IMR-90 (cell line): ENCODE measurements around the gene ACAP2. TPM values are rescaled to one million over a fixed set of nuclear protein-coding genes. Genes with fewer than 3 reads are reported as not detected.
A peak's percentile ranks its signal among the peaks of the same experiment; 100 is the strongest.

Source experiments
- ATAC-seq: fragments of 200-7000 bp; cut with Tn5 transposase; 2 replicates; pipeline ENCODE4 v1.9.1; 2020; ENCODE audit warnings: low read depth, mild to moderate bottlenecking, moderate library complexity
- BruUV-seq: library from RNA; stranded (reverse); fragments of 400-500 nt; replicated peaks from 2 replicates; lab custom pipeline; 2021; lab: Mats Ljungman, UMichigan
- CTCF ChIA-PET: fragments of 300-600 bp; formaldehyde crosslinking; extraction: SDS; loops from one replicate; lab custom pipeline; 2021; ENCODE audit warnings: antibody characterized with exemption; lab: Yijun Ruan, JAX
- POLR2A ChIA-PET: fragments of 300-600 bp; sonication (Branson Sonifier 250); formaldehyde crosslinking; loops from one replicate; lab custom pipeline; 2022; ENCODE audit warnings: antibody characterized with exemption; ENCODE audit not compliant: unreplicated experiment; lab: Charles Lee
- DNase-seq: peaks from one replicate; pipeline ENCODE4 v3.0.0; 2013
- H2AFZ ChIP-seq: replicated peaks from 2 replicates; pipeline ENCODE3; 2013; ENCODE audit warnings: low read length, mild to moderate bottlenecking; ENCODE audit not compliant: poor library complexity
- H2AK5ac ChIP-seq: 2 replicates; pipeline ENCODE4 v1.6.1; 2013; ENCODE audit warnings: low read depth, low read length, inconsistent platforms
- H2AK9ac ChIP-seq: replicated peaks from 2 replicates; pipeline ENCODE3; 2013; ENCODE audit warnings: mild to moderate bottlenecking, low read depth, low read length, moderate library complexity; ENCODE audit not compliant: poor library complexity
- H2BK120ac ChIP-seq: 2 replicates; pipeline ENCODE4 v1.6.1; 2013; ENCODE audit warnings: low read depth, low read length, inconsistent platforms
- H2BK15ac ChIP-seq: 3 replicates; pipeline ENCODE4 v1.6.1; 2013; ENCODE audit warnings: low read depth, low read length, inconsistent platforms
- H2BK20ac ChIP-seq: 2 replicates; pipeline ENCODE4 v1.6.1; 2013; ENCODE audit warnings: low read depth, mild to moderate bottlenecking, inconsistent platforms, low read length, moderate library complexity
- H2BK5ac ChIP-seq: 2 replicates; pipeline ENCODE4 v1.6.1; 2013; ENCODE audit warnings: mild to moderate bottlenecking, low read depth, low read length, inconsistent platforms; ENCODE audit not compliant: poor library complexity, severe bottlenecking
- H3K14ac ChIP-seq: replicated peaks from 2 replicates; pipeline ENCODE4 v1.6.1; 2013; ENCODE audit warnings: low read depth, low read length, inconsistent platforms
- H3K18ac ChIP-seq: 2 replicates; pipeline ENCODE4 v1.6.1; 2013; ENCODE audit warnings: low read depth, low read length, control low read depth
- H3K23ac ChIP-seq: 2 replicates; pipeline ENCODE4 v1.6.1; 2013; ENCODE audit warnings: low read depth, low read length, inconsistent platforms
- H3K27ac ChIP-seq: 2 replicates; pipeline ENCODE4 v1.5.1; 2013; ENCODE audit warnings: mild to moderate bottlenecking, control low read depth, low read length; ENCODE audit not compliant: insufficient read depth
- H3K27me3 ChIP-seq: 2 replicates; pipeline ENCODE4 v1.6.1; 2013; ENCODE audit warnings: low read length; ENCODE audit not compliant: control insufficient read depth, insufficient read depth
- H3K36me3 ChIP-seq: 2 replicates; pipeline ENCODE4 v1.6.1; 2013; ENCODE audit warnings: low read length, mixed read lengths; ENCODE audit not compliant: control insufficient read depth, insufficient read depth
- H3K4ac ChIP-seq: 2 replicates; pipeline ENCODE4 v1.6.1; 2013; ENCODE audit warnings: low read depth, low read length, inconsistent platforms
- H3K4me1 ChIP-seq: 2 replicates; pipeline ENCODE4 v1.6.1; 2013; ENCODE audit warnings: low read length, mixed read lengths; ENCODE audit not compliant: control insufficient read depth, insufficient read depth
- H3K4me2 ChIP-seq: 2 replicates; pipeline ENCODE4 v1.6.1; 2013; ENCODE audit warnings: low read depth, mild to moderate bottlenecking, control low read depth, low read length, moderate library complexity
- H3K4me3 ChIP-seq: 2 replicates; pipeline ENCODE4 v1.5.1; 2013; ENCODE audit warnings: low read depth, mild to moderate bottlenecking, control low read depth, low read length, moderate library complexity; ENCODE audit not compliant: insufficient read depth
- H3K56ac ChIP-seq: 2 replicates; pipeline ENCODE4 v1.6.1; 2013; ENCODE audit warnings: low read length, inconsistent platforms; ENCODE audit not compliant: insufficient read depth; ENCODE audit errors: extremely low read depth
- H3K79me1 ChIP-seq, 2 experiments: 2 replicates each; pipeline ENCODE4 v1.6.1; 2013; ENCODE audit warnings: low read length in 2 of 2, inconsistent platforms in 1 of 2, low read depth in 1 of 2
- H3K9ac ChIP-seq: 2 replicates; pipeline ENCODE4 v1.6.1; 2013; ENCODE audit warnings: low read depth, low read length, control low read depth
- H3K9me1 ChIP-seq: 2 replicates; pipeline ENCODE4 v1.6.1; 2013; ENCODE audit warnings: low read length, inconsistent platforms; ENCODE audit not compliant: insufficient read depth
- H3K9me3 ChIP-seq: 2 replicates; pipeline ENCODE4 v1.6.1; 2013; ENCODE audit warnings: low read length; ENCODE audit not compliant: control insufficient read depth, insufficient read depth
- H4K20me1 ChIP-seq: 2 replicates; pipeline ENCODE4 v1.6.1; 2013; ENCODE audit warnings: low read length, inconsistent platforms; ENCODE audit not compliant: insufficient read depth
- H4K5ac ChIP-seq: 2 replicates; pipeline ENCODE4 v1.6.1; 2013; ENCODE audit warnings: mild to moderate bottlenecking, low read depth, low read length, control low read depth
- H4K8ac ChIP-seq, 2 experiments: 2 replicates each; pipeline ENCODE4 v1.6.1; 2013; ENCODE audit warnings: low read depth in 2 of 2, low read length in 2 of 2, control low read depth in 1 of 2, inconsistent platforms in 1 of 2
- H4K91ac ChIP-seq: 2 replicates; pipeline ENCODE4 v1.6.1; 2013; ENCODE audit warnings: low read depth, low read length, inconsistent platforms; ENCODE audit not compliant: insufficient read depth
- BHLHE40 ChIP-seq: fragments of 150-350 bp; IDR thresholded peaks from 2 replicates; pipeline ENCODE4 v1.6.1; 2016; ENCODE audit warnings: mild to moderate bottlenecking, low read depth, low read length
- CEBPB ChIP-seq: IDR thresholded peaks from 2 replicates; pipeline ENCODE4 v1.6.1; 2012; ENCODE audit warnings: low read depth, low read length, improper control_type of control experiment
- FOS ChIP-seq: fragments of 150-350 bp; IDR thresholded peaks from 2 replicates; pipeline ENCODE4 v1.6.1; 2016; ENCODE audit warnings: low read depth, low read length
- MAFK ChIP-seq: IDR thresholded peaks from 2 replicates; pipeline ENCODE4 v1.6.1; 2012; ENCODE audit warnings: low read depth, low read length, improper control_type of control experiment
- MAZ ChIP-seq: IDR thresholded peaks from 2 replicates; pipeline ENCODE4 v1.6.1; 2012; ENCODE audit warnings: low read depth, mild to moderate bottlenecking, low read length, improper control_type of control experiment, moderate library complexity, borderline replicate concordance
- MXI1 ChIP-seq: IDR thresholded peaks from 2 replicates; pipeline ENCODE4 v1.6.1; 2012; ENCODE audit warnings: low read depth, mild to moderate bottlenecking, low read length, moderate library complexity, borderline replicate concordance
- NFE2L2 ChIP-seq: fragments of 150-350 bp; IDR thresholded peaks from 2 replicates; pipeline ENCODE4 v1.6.1; 2016; ENCODE audit warnings: low read depth, mild to moderate bottlenecking, low read length
- RAD21 ChIP-seq: IDR thresholded peaks from 2 replicates; pipeline ENCODE4 v1.6.1; 2012; ENCODE audit warnings: low read length, improper control_type of control experiment
- RFX5 ChIP-seq: IDR thresholded peaks from 2 replicates; pipeline ENCODE4 v1.8.0; 2012; ENCODE audit warnings: low read depth, mild to moderate bottlenecking, low read length, moderate library complexity
- SMC3 ChIP-seq: fragments of 150-350 bp; IDR thresholded peaks from 2 replicates; pipeline ENCODE4 v1.6.1; 2016; ENCODE audit warnings: low read depth, mild to moderate bottlenecking, antibody characterized with exemption, low read length, moderate library complexity
- WGBS, 2 experiments: methylation state at CpG; one replicate each; pipeline versions ENCODE4 v1.1.5 to v1.1.7; 2013; ENCODE audit warnings: missing lambda C conversion rate in 2 of 2; ENCODE audit not compliant: insufficient read length in 1 of 2; ENCODE audit errors: extremely low coverage in 2 of 2; 5-methylcytosine and 5-hydroxymethylcytosine counted together
- dilution Hi-C: fragments of 300-500 bp; cut with HindIII; formaldehyde crosslinking; loops from one replicate; pipeline ENCODE4 v1.14.3; 2018; ENCODE audit warnings: low sequenced_read_pairs; ENCODE audit not compliant: unreplicated experiment
- in situ Hi-C: fragments of 300-500 bp; cut with MboI; formaldehyde crosslinking; loops from 3 replicates; pipeline ENCODE4 v1.14.3; 2019; ENCODE audit warnings: low sequenced_read_pairs, inconsistent platforms, mixed read lengths
- intact Hi-C: fragments of 100-400 bp; cut with micrococcal nuclease; formaldehyde crosslinking; loops from 2 replicates; pipeline ENCODE4 v1.10.0; 2022
- polyA plus RNA-seq, 3 experiments: library from polyadenylated mRNA; depleted of rRNA; stranded (reverse); fragments of >200 nt; gene quantifications; 2 replicates each; pipeline ENCODE4 v1.2.3, GENCODE V29; 2012; ENCODE audit warnings: low replicate concordance in 1 of 3
- total RNA-seq: library from RNA; depleted of rRNA; stranded (reverse); fragments of >200 nt; gene quantifications from 2 replicates; pipeline ENCODE4 v1.2.3, GENCODE V29; 2012
- TF ChIP-seq, protein P1 (sequence below): fragments of 150-350 bp; IDR thresholded peaks from 2 replicates; pipeline ENCODE4 v1.6.1; 2017; ENCODE audit warnings: mild to moderate bottlenecking, antibody characterized with exemption, low read length, low read depth

Gene ACAP2
- total and polyA plus RNA-seq, 2 of the 4 experiments (the other 2 are of a cell fraction) = 11.9 to 35.1 TPM

- dilution Hi-C loops = no loop called here
- Histone ChIP-seq H3K14ac (no peak overlapping the region), H3K4me3 (no peak overlapping the region), H2BK120ac (no peak overlapping the region), H4K20me1 (no peaks in the 10 kb centered on the region), H3K56ac (no peak overlapping the region), H2BK20ac (no peak overlapping the region), H3K79me1 (peaks cover 12 to 36% of the 10 kb centered on the region in 2 experiments), H3K4me1 (peaks cover 2% of the 10 kb centered on the region; the same call in 1 of the 2 replicates), H3K4ac (no peak overlapping the region), H4K91ac (no peak overlapping the region), H3K18ac (no peak overlapping the region), H3K36me3 (peaks cover 2% of the 10 kb centered on the region; the same call in 1 of the 2 replicates), H2AK9ac (no peak overlapping the region), H2BK15ac (no peak overlapping the region), H2AFZ (no peak overlapping the region), H3K23ac (no peak overlapping the region), H2BK5ac (no peak overlapping the region), H3K27me3 (no peaks in the 10 kb centered on the region), H2AK5ac (no peak overlapping the region), H4K5ac (no peak overlapping the region), H3K9ac (no peak overlapping the region), H3K4me2 (no peak overlapping the region), H3K9me3 (no peaks in the 10 kb centered on the region), H3K9me1 (no peaks in the 10 kb centered on the region), H3K27ac (no peak overlapping the region), H4K8ac (no peak overlapping the region)
- DNase-seq (peak; percentile 23), ATAC-seq (peak; percentile 53)
- intact Hi-C loops = no loop called here
- no TSS peak for BruUV-seq
- ChIA-PET CTCF (no interaction called here), POLR2A (no interaction called here)
- in situ Hi-C loops = no loop called here
- TF ChIP-seq SMC3 (no peak), BHLHE40 (no peak), NFE2L2 (no peak), FOS (no peak), RFX5 (no peak), CEBPB (no peak), MAZ (no peak), RAD21 (no peak), MAFK (no peak), MXI1 (no peak)
- TF ChIP-seq, protein P1, sequence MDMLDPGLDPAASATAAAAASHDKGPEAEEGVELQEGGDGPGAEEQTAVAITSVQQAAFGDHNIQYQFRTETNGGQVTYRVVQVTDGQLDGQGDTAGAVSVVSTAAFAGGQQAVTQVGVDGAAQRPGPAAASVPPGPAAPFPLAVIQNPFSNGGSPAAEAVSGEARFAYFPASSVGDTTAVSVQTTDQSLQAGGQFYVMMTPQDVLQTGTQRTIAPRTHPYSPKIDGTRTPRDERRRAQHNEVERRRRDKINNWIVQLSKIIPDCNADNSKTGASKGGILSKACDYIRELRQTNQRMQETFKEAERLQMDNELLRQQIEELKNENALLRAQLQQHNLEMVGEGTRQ = no peak
- 83% methylated on average over 1 of the region's 2 CpGs; no CpG with 5 or more reads in 1 of the 2 experiments for WGBS, 2 experiments
Measured at GRCh38 chr3:195385526-195385925, 57.3 kb downstream of the ACAP2 start.
